ENCODE data around the gene CCDC40. TPM values are rescaled to one million over a fixed set of nuclear protein-coding genes. Genes with fewer than 3 reads are reported as not detected.
A peak's percentile ranks its signal among the peaks of the same experiment; 100 is the strongest.

CCDC40 gene, protein sequence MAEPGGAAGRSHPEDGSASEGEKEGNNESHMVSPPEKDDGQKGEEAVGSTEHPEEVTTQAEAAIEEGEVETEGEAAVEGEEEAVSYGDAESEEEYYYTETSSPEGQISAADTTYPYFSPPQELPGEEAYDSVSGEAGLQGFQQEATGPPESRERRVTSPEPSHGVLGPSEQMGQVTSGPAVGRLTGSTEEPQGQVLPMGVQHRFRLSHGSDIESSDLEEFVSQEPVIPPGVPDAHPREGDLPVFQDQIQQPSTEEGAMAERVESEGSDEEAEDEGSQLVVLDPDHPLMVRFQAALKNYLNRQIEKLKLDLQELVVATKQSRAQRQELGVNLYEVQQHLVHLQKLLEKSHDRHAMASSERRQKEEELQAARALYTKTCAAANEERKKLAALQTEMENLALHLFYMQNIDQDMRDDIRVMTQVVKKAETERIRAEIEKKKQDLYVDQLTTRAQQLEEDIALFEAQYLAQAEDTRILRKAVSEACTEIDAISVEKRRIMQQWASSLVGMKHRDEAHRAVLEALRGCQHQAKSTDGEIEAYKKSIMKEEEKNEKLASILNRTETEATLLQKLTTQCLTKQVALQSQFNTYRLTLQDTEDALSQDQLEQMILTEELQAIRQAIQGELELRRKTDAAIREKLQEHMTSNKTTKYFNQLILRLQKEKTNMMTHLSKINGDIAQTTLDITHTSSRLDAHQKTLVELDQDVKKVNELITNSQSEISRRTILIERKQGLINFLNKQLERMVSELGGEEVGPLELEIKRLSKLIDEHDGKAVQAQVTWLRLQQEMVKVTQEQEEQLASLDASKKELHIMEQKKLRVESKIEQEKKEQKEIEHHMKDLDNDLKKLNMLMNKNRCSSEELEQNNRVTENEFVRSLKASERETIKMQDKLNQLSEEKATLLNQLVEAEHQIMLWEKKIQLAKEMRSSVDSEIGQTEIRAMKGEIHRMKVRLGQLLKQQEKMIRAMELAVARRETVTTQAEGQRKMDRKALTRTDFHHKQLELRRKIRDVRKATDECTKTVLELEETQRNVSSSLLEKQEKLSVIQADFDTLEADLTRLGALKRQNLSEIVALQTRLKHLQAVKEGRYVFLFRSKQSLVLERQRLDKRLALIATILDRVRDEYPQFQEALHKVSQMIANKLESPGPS
- 8.5 and 29.6 TPM in 2 replicates for total RNA-seq (ENCODE audit: low replicate concordance)
- long read RNA-seq, partial matches to known transcripts: 3 of 4 reads
- long read RNA-seq, other reads (novel, unspliced or antisense): 1 of 4 reads

DNA sequence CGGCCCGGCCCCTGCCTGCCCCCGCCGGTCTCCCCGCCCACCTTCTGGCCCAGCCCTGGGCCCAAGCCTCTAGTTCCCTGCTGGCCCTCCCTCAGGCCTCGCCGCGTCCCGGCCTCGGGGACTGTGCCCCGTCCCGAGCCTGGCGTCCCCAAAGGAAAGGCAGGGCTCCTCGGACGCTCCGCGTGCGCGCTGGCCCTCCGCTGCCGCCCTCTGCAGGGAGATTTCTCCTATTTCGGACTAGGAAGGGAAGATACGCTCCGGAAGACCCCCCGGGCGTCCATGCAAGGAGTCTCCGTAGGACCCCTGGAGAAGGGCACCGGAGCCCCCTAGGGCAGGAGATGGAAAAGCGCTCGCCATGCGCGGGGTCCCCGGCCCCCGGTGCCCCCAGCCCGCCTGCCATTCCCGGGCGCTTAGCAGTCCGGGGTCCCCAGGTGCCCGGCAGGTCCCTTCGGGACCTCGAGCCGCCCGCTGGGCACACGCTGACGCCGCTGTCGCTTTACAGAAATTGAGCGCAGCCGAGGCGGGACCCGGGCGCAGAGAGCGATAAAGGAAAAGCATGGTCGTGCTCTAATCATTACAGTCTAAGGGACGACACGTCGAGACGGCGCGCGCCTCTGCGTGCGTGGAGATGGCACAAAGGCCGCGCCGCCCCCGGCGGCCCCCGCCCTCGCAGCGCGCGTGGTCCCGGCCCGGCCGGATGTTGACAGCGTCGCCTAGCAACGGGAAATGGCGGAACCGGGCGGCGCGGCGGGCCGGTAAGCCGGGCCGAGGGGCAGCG, at the start of gene CCDC40:
Gene CCDC40 (plus strand): TSS at position 706 of the 778 bp plus-strand sequence. CDS start 21 bp downstream, at position 727.
- Mint-ChIP-seq H3K4me1 (ENCODE audit: unreplicated experiment) (peaks cover 32% of the 10 kb centered on the region), H3K27me3 (no peaks in the 10 kb centered on the region), H3K27ac (peak within 1 kb of the TSS; percentile 94), H3K4me3 (peak within 1 kb of the TSS; percentile 95), H3K9me3 (no peaks in the 10 kb centered on the region), H3K36me3 (peaks cover 7% of the 10 kb centered on the region)
- TF ChIP-seq, protein P1, sequence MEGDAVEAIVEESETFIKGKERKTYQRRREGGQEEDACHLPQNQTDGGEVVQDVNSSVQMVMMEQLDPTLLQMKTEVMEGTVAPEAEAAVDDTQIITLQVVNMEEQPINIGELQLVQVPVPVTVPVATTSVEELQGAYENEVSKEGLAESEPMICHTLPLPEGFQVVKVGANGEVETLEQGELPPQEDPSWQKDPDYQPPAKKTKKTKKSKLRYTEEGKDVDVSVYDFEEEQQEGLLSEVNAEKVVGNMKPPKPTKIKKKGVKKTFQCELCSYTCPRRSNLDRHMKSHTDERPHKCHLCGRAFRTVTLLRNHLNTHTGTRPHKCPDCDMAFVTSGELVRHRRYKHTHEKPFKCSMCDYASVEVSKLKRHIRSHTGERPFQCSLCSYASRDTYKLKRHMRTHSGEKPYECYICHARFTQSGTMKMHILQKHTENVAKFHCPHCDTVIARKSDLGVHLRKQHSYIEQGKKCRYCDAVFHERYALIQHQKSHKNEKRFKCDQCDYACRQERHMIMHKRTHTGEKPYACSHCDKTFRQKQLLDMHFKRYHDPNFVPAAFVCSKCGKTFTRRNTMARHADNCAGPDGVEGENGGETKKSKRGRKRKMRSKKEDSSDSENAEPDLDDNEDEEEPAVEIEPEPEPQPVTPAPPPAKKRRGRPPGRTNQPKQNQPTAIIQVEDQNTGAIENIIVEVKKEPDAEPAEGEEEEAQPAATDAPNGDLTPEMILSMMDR (conservative IDR thresholded peaks at IDR 0.05): peak; percentile 26
- peak; percentile 88 for DNase-seq (ENCODE audit: extremely low spot score, unreplicated experiment)

DNA sequence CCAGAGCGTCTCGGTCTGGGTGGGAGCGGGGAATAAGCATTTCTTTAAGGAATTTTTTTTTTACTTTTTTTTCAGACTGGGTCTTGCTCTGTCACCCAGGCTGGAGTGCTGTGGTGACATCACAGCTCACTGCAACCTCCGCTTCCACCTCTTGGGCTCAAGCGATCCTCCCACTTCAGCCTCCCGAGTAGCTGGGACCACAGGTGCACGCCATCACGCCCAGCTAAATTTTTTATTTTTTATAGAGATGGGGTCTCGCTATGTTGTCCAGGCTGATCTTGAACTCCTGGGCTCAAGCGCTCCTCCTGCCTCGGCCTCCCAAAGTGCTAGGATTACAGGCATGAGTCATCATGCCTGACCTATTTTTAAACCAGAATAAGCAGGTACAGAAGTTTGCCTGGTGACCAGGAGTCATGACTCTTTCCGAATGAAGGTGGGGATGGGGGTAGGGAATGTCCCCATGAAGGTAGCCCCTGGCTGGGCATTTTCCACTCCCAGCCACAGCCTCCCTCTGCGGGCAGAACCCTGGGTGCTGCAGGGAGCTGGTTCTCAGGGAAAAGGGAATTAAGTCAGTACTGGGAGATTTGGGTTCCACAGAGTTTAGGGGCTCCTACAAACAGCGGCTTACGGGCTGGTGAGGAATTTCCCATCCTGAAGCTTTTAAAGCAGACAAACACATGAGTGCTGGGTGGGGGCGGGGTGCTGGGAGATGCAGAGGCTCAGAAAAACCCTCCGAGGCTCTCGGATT, 49.1 kb upstream of the CCDC40 start:
- peak overlapping the region; percentile 78 for H3K27ac Mint-ChIP-seq
- no peaks in the 10 kb centered on the region for H3K9me3 Mint-ChIP-seq
- no peaks in the 10 kb centered on the region for H3K36me3 Mint-ChIP-seq
- no peaks in the 10 kb centered on the region for H3K27me3 Mint-ChIP-seq
- no peak for DNase-seq (ENCODE audit: extremely low spot score, unreplicated experiment)
- peaks cover 54% of the 10 kb centered on the region for H3K4me1 Mint-ChIP-seq (ENCODE audit: unreplicated experiment)
- no peak overlapping the region for H3K4me3 Mint-ChIP-seq
- TF ChIP-seq, protein P1 (conservative IDR thresholded peaks at IDR 0.05): no peak

DNA sequence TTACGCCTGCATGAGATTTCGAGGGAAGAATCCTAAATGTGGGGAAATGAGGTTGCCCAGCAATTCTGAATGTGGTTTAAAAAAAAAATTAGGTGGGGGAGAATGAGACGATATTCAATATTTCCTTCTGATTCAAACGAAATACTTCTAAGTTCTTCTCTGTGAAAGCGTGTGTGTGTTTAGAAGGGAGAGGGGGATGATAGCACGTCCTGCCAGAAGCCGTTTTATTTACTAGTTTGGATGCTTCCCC, 48.6 kb upstream of the CCDC40 start:
- Mint-ChIP-seq H3K9me3 (no peaks in the 10 kb centered on the region), H3K27ac (peak overlapping the region; percentile 78), H3K4me1 (ENCODE audit: unreplicated experiment) (peaks cover 56% of the 10 kb centered on the region), H3K27me3 (no peaks in the 10 kb centered on the region), H3K4me3 (peak overlapping the region; percentile 43), H3K36me3 (no peaks in the 10 kb centered on the region)
- TF ChIP-seq, protein P1 (conservative IDR thresholded peaks at IDR 0.05): no peak
- DNase-seq (ENCODE audit: extremely low spot score, unreplicated experiment): no peak

DNA sequence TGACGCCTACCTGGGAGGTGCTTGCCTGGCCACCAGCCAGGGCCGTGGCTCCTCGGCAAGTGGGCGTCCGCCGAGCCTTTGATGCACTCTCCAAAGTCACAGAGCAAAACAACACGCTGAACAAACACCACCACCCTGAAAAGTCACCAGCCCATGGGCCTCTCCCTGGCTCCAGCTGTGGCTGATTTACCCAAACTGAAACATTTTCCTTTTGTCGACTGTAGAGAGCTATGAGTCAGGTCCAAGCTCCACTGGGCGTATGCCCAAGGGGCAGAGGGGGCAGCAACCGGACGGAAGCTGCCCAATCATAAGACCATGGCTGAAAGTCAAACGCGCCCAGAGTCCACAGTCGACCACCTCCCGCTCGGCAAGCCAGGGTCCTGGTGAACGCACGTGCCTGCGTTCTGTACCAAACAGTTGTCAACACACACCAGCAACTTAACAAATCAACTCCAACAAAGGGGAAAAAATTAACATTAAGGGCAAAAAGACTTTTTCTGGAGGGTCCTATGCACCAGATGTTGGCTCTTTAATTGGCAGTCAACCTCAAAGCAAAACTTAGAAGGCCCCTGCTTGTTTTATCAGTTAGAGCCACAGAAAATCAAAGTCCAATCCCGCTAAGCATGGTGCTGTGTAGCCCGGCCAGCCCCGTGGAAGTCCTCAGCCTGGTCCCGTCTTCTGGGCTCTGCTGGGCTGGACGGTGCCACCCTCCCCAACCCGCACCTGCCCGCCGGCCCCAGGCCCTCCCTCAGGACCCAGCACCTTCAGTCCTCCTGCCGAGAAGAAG, 48.1 kb upstream of the CCDC40 start:
- peaks cover 57% of the 10 kb centered on the region for H3K4me1 Mint-ChIP-seq (ENCODE audit: unreplicated experiment)
- no peaks in the 10 kb centered on the region for H3K36me3 Mint-ChIP-seq
- no peaks in the 10 kb centered on the region for H3K9me3 Mint-ChIP-seq

More for the DNA sequence above, 48.1 kb upstream of the CCDC40 start:
- no peak for DNase-seq (ENCODE audit: extremely low spot score, unreplicated experiment)
- H3K27ac Mint-ChIP-seq: peak overlapping the region; percentile 78
- TF ChIP-seq, protein P1 (conservative IDR thresholded peaks at IDR 0.05): no peak
- H3K4me3 Mint-ChIP-seq: peak overlapping the region; percentile 43
- H3K27me3 Mint-ChIP-seq: no peaks in the 10 kb centered on the region

All from type B pancreatic cell (in vitro differentiated cells).